Measurements from ENCODE around the gene ZNF740. TPM values are rescaled to one million over a fixed set of nuclear protein-coding genes. Genes with fewer than 3 reads are reported as not detected.
"Not testable (repeated sequence)": the region's sequence is repeated elsewhere in the genome, so short reads cannot be mapped to it uniquely, and the experiment has no call there.

The ZNF740 gene
- total and polyA plus RNA-seq, 7 experiments from 2014 or later, result 3.6 to 135 (median 45.6) TPM

DNA sequence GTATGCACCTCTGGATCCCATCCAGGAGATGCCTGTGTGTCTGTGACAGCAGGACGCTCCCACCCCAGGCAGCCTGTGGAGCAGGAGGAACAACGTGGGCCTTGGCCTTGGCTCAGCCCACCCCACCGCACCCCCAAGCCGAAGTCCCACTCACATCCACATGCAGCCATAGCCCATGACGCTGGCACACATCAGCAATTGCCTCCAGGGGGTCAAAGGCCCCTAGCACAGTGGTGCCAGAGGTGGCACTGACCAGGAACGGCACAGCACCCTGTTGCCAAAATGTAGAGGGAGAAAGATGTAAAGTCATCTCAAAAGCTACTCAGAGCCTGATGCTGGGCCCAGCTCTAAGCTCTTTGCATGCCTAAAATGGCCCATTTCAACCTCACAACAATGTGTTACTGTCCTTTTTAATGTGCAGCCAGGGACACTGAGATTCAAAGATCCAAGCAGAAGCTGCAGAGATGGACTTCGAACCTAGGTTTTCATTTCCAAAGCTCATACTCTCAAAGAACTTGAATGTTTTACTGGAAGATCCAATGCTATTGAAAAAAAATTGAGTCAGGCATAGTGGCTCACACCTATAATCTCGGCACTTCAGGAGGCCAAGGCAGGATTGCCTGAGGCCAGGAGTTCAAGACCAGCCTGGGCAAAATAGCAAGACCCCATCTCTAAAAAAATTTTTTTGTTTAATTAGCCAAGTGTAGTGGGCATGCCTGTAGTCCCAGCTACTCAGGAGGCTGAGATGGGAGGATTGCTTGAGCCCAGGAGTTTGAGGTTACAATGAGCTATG, 19.2 kb upstream of the ZNF740 start:
- ATAC-seq, result no peak
- POLR2A ChIA-PET, result interaction anchor here (1.5 kb wide), 2 partner anchors 58 to 133 kb away, joined by 3 to 4 read pairs; partner anchors contain the start of gene PFDN5

DNA sequence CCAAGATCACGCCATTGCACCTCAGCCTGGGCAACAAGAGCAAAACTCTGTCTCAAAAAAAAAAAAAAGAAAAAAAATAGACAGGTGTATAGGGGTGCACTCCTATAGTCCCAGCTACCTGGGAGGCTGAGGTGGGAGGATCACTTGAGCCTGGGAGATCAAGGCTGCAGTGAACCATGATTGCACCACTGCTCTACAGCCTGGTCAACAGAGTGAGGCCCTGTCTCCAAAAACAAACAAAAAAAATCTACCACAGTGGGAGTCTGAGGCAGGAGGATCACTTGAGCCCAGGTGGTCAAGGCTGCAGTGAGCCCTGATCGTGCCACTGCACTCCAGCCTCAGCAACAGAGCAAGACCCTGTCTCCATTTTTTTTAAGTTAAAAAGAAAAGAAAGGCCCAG, 17.5 kb upstream of the ZNF740 start:
- H3K27me3 ChIP-seq (ENCODE audit: control insufficient read depth in 2 of 2, insufficient read depth in 2 of 2, low read length in 2 of 2), result not testable (repeated sequence)
- POLR2A ChIA-PET, result interaction anchor here (1.5 kb wide), 1 partner anchor 132 kb away, joined by 3 read pairs; the partner anchor contains the start of gene PFDN5

More for the DNA sequence above, 19.2 kb upstream of the ZNF740 start:
- H3K36me3 ChIP-seq (ENCODE audit: control insufficient read depth in 2 of 3, insufficient read depth in 3 of 3, low read length in 3 of 3), result no peaks in the 10 kb centered on the region
- H3K4me1 ChIP-seq (ENCODE audit: control insufficient read depth in 2 of 2, insufficient read depth in 2 of 2, low read length in 2 of 2), result peaks cover 5 to 7% of the 10 kb centered on the region in 2 donors
- no peak overlapping the region for H3K4me3 ChIP-seq (ENCODE audit: low read length)
- H3K27me3 Mint-ChIP-seq, result no peaks in the 10 kb centered on the region
- no peaks in the 10 kb centered on the region for H3K9me3 ChIP-seq (ENCODE audit: control insufficient read depth in 2 of 3, low read length in 3 of 3)
- intact Hi-C loops (cut with micrococcal nuclease), result no loop called here
- H3K36me3 Mint-ChIP-seq, result peaks cover 0 to 4% (median 0%) of the 10 kb centered on the region in 5 donors
- no peaks in the 10 kb centered on the region for H3K9me3 Mint-ChIP-seq
- H3K27me3 ChIP-seq (ENCODE audit: control insufficient read depth in 2 of 2, insufficient read depth in 2 of 2, low read length in 2 of 2), result no peaks in the 10 kb centered on the region
- H3K27ac Mint-ChIP-seq, result no peak overlapping the region
- H3K27ac ChIP-seq (ENCODE audit: low read depth, low read length), result no peak overlapping the region
- peaks cover 4 to 12% (median 7%) of the 10 kb centered on the region in 7 donors for H3K4me1 Mint-ChIP-seq
- CTCF ChIA-PET, result interaction anchor here (0.7 to 5.4 kb wide), 8 partner anchors 26 to 161 kb away, joined by 3 to 62 read pairs (median 12); partner anchors contain the start of genes AAAS and PFDN5
- DNase-seq, result no peak
- H3K4me3 Mint-ChIP-seq, result no peak overlapping the region

DNA sequence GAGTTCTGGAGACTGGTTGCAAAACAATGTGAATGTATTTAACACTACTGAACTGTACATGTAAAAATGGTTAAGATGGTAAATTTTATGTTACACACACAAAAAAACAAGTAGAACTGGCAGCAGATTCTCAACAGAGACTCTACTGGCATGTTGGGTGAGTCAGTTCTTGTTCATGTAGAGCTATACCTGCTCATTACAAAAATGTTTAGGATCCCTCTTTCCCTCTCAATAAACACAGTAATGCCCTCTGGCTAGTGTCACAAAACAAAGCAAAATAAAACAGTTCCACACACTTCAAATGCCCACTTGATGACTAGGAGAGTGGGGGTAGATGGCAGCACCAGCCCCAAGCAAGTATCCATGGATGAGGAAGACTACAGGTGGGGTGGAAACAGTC, 13.7 kb upstream of the ZNF740 start:
- no peak overlapping the region for H3K4me3 ChIP-seq (ENCODE audit: low read length)
- Mint-ChIP-seq H3K27ac (no peak overlapping the region), H3K36me3 (peaks cover 0 to 29% (median 5%) of the 10 kb centered on the region in 5 donors), H3K4me1 (no peaks in the 10 kb centered on the region), H3K9me3 (no peaks in the 10 kb centered on the region), H3K4me3 (no peak overlapping the region), H3K27me3 (no peaks in the 10 kb centered on the region)
- peaks cover 0 to 14% (median 0%) of the 10 kb centered on the region in 3 experiments for H3K36me3 ChIP-seq (ENCODE audit: control insufficient read depth in 2 of 3, insufficient read depth in 3 of 3, low read length in 3 of 3)
- no peaks in the 10 kb centered on the region for H3K9me3 ChIP-seq (ENCODE audit: control insufficient read depth in 2 of 3, low read length in 3 of 3)
- intact Hi-C loops (cut with micrococcal nuclease), result no loop called here
- H3K27me3 ChIP-seq (ENCODE audit: control insufficient read depth in 2 of 2, insufficient read depth in 2 of 2, low read length in 2 of 2), result no peaks in the 10 kb centered on the region
- ChIA-PET CTCF (interaction anchor here (0.6 to 0.9 kb wide), 2 partner anchors 16 to 40 kb away, joined by 3 read pairs; partner anchors contain the start of gene ITGB7), POLR2A (no interaction called here)
- no peaks in the 10 kb centered on the region for H3K4me1 ChIP-seq (ENCODE audit: control insufficient read depth in 2 of 2, insufficient read depth in 2 of 2, low read length in 2 of 2)
- DNase-seq, result no peak
- no peak overlapping the region for H3K27ac ChIP-seq (ENCODE audit: low read depth, low read length)
- ATAC-seq, result no peak

More for the DNA sequence above, 17.5 kb upstream of the ZNF740 start:
- H3K27me3 Mint-ChIP-seq; H3K27ac ChIP-seq (ENCODE audit: low read depth, low read length); H3K4me3 Mint-ChIP-seq; DNase-seq; intact Hi-C loops (cut with micrococcal nuclease); H3K9me3 ChIP-seq (ENCODE audit: control insufficient read depth in 2 of 3, low read length in 3 of 3); H3K4me1 ChIP-seq (ENCODE audit: control insufficient read depth in 2 of 2, insufficient read depth in 2 of 2, low read length in 2 of 2); ATAC-seq; H3K4me3 ChIP-seq (ENCODE audit: low read length); H3K9me3 Mint-ChIP-seq; H3K36me3 ChIP-seq (ENCODE audit: control insufficient read depth in 2 of 3, insufficient read depth in 3 of 3, low read length in 3 of 3): not testable (repeated sequence)
- Mint-ChIP-seq H3K4me1 (peaks cover 4 to 12% (median 7%) of the 10 kb centered on the region in 7 donors), H3K27ac (peak overlapping the region in 1 of 9 donors; percentile 14), H3K36me3 (peaks cover 0 to 12% (median 0%) of the 10 kb centered on the region in 5 donors)
- CTCF ChIA-PET, result interaction anchor here (0.7 kb wide), 1 partner anchor 14 kb away, joined by 3 read pairs; no protein-coding TSS in a partner anchor

DNA sequence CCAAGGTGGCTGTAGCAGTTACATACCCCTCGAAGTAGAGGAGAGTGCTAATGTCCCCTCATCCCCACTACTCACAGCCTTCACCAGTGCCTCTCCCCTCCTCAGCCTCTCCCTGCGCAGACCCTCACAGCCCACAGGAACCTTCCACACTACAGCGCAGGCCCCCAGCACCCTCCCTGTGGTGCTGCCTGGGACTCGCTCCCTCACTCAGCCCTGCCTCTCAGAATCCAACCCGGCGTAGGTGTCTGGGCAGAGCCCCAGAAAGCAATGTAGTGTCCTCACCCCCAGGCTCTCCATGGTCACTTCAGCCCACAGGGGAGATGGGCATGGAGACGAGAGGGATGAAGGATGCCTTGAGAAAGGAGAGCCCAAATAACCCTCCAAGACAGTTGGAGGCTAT, 10.9 kb upstream of the ZNF740 start:
- H3K27me3 ChIP-seq (ENCODE audit: control insufficient read depth in 2 of 2, insufficient read depth in 2 of 2, low read length in 2 of 2), result no peaks in the 10 kb centered on the region
- H3K4me3 Mint-ChIP-seq, result no peak overlapping the region
- H3K9me3 ChIP-seq (ENCODE audit: control insufficient read depth in 2 of 3, low read length in 3 of 3), result no peaks in the 10 kb centered on the region
- ChIA-PET CTCF (interaction anchor here (1.7 kb wide), 1 partner anchor 10 kb away, joined by 6 read pairs; no protein-coding TSS in a partner anchor), POLR2A (no interaction called here)
- no peaks in the 10 kb centered on the region for H3K4me1 Mint-ChIP-seq
- no peak overlapping the region for H3K27ac Mint-ChIP-seq
- intact Hi-C loops (cut with micrococcal nuclease), result no loop called here
- H3K4me3 ChIP-seq (ENCODE audit: low read length), result no peak overlapping the region
- no peaks in the 10 kb centered on the region for H3K4me1 ChIP-seq (ENCODE audit: control insufficient read depth in 2 of 2, insufficient read depth in 2 of 2, low read length in 2 of 2)
- H3K9me3 Mint-ChIP-seq, result no peaks in the 10 kb centered on the region
- no peak for ATAC-seq
- no peak overlapping the region for H3K27ac ChIP-seq (ENCODE audit: low read depth, low read length)
- DNase-seq, result peak in 1 of 9 donors; percentile 15
- H3K36me3 ChIP-seq (ENCODE audit: control insufficient read depth in 2 of 3, insufficient read depth in 3 of 3, low read length in 3 of 3), result peaks cover 0 to 23% (median 0%) of the 10 kb centered on the region in 3 experiments
- H3K36me3 Mint-ChIP-seq, result peaks cover 2 to 40% (median 8%) of the 10 kb centered on the region in 5 donors
- no peaks in the 10 kb centered on the region for H3K27me3 Mint-ChIP-seq

DNA sequence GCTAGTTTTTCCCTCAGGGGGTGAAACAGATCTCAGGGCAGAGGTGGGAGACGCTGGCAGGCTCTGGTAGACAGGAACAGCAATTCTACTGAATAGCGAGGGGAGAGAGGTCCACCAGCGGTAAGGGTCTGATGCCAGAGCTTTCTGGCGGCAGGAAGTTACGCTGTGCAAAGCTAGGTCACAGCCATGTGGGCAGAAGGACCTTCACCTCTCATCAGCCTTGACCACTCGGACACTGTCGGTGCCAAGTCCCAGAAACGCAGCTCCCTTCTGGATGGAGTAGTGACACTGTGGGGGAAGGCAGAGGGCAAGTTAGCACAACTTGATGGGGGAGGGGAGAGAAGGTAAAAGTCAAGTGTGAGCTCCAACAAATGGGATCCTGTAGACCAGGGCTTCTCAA, 10.3 kb upstream of the ZNF740 start:
- Histone ChIP-seq H3K27ac (ENCODE audit: low read depth, low read length) (no peak overlapping the region), H3K9me3 (ENCODE audit: control insufficient read depth in 2 of 3, low read length in 3 of 3) (no peaks in the 10 kb centered on the region), H3K4me3 (ENCODE audit: low read length) (no peak overlapping the region), H3K27me3 (ENCODE audit: control insufficient read depth in 2 of 2, insufficient read depth in 2 of 2, low read length in 2 of 2) (no peaks in the 10 kb centered on the region), H3K4me1 (ENCODE audit: control insufficient read depth in 2 of 2, insufficient read depth in 2 of 2, low read length in 2 of 2) (no peaks in the 10 kb centered on the region), H3K36me3 (ENCODE audit: control insufficient read depth in 2 of 3, insufficient read depth in 3 of 3, low read length in 3 of 3) (peaks cover 0 to 23% (median 0%) of the 10 kb centered on the region in 3 experiments)
- Mint-ChIP-seq H3K36me3 (peaks cover 2 to 40% (median 8%) of the 10 kb centered on the region in 5 donors), H3K27ac (no peak overlapping the region), H3K4me3 (no peak overlapping the region), H3K27me3 (no peaks in the 10 kb centered on the region), H3K4me1 (peaks cover 0 to 5% (median 0%) of the 10 kb centered on the region in 7 donors), H3K9me3 (no peaks in the 10 kb centered on the region)
- CTCF ChIA-PET, result interaction anchor here (1.7 kb wide), 1 partner anchor 11 kb away, joined by 6 read pairs; no protein-coding TSS in a partner anchor
- intact Hi-C loops (cut with micrococcal nuclease), result no loop called here
- POLR2A ChIA-PET, result no interaction called here
- ATAC-seq, result no peak
- no peak for DNase-seq

DNA sequence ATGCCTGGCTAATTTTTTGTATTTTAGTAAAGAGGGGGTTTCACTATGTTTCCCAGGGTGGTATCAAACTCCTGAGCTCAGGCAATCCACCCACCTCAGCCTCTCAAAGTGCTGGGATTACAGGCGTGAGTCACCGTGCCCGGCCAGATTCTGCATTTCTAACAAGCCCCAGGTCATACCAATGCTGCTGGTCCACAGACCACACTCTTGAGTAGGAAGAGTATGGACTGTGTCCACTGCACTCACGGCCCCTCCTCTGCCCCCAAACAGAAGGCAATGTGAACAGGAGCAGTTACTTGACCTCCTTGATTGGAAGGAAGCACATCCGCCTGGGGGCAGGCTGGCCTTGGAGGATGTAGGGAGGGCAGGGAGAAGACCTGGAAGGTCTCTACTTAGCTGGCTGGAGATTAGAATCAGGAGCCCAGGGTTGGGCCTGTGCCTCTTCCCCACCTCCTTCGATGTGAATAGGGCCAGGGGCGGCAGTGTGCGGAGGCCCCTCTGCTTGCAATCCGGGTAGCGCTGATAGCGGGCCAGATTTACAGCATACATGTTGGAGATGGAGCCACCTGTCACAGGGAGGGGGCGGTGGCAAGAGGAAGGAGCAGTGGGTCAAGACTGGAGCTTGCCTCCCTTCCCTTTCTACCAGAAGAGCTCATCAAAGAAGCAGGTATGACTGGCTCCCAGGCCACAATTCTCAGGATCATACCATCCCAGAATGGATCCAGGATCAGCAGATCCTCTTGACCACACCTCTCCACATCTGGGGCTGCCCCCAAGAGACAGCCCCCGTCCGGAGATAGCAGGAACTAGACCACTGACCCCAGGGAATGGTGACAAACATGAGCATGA, 9.4 kb upstream of the ZNF740 start:
- no peaks in the 10 kb centered on the region for H3K27me3 Mint-ChIP-seq
- Histone ChIP-seq H3K27me3 (ENCODE audit: control insufficient read depth in 2 of 2, insufficient read depth in 2 of 2, low read length in 2 of 2) (no peaks in the 10 kb centered on the region), H3K36me3 (ENCODE audit: control insufficient read depth in 2 of 3, insufficient read depth in 3 of 3, low read length in 3 of 3) (peaks cover 0 to 23% (median 0%) of the 10 kb centered on the region in 3 experiments), H3K4me3 (ENCODE audit: low read length) (no peak overlapping the region), H3K27ac (ENCODE audit: low read depth, low read length) (no peak overlapping the region), H3K9me3 (ENCODE audit: control insufficient read depth in 2 of 3, low read length in 3 of 3) (no peaks in the 10 kb centered on the region), H3K4me1 (ENCODE audit: control insufficient read depth in 2 of 2, insufficient read depth in 2 of 2, low read length in 2 of 2) (no peaks in the 10 kb centered on the region)
- POLR2A ChIA-PET, result no interaction called here
- no peak overlapping the region for H3K27ac Mint-ChIP-seq
- DNase-seq (no peak), ATAC-seq (no peak)
- intact Hi-C loops (cut with micrococcal nuclease), result no loop called here
- no peaks in the 10 kb centered on the region for H3K9me3 Mint-ChIP-seq
- peaks cover 0 to 11% (median 2%) of the 10 kb centered on the region in 7 donors for H3K4me1 Mint-ChIP-seq
- H3K36me3 Mint-ChIP-seq, result peaks cover 2 to 40% (median 8%) of the 10 kb centered on the region in 5 donors
- no peak overlapping the region for H3K4me3 Mint-ChIP-seq
- CTCF ChIA-PET, result interaction anchor here (0.6 to 1.7 kb wide), 2 partner anchors 11 to 13 kb away, joined by 3 to 6 read pairs; no protein-coding TSS in a partner anchor
